ENCODE data around the gene EXOC3L2. TPM values are rescaled to one million over a fixed set of nuclear protein-coding genes. Genes with fewer than 3 reads are reported as not detected.

The EXOC3L2 gene
- total RNA-seq, 1 donor from 2014 or later = 0.12 TPM

DNA sequence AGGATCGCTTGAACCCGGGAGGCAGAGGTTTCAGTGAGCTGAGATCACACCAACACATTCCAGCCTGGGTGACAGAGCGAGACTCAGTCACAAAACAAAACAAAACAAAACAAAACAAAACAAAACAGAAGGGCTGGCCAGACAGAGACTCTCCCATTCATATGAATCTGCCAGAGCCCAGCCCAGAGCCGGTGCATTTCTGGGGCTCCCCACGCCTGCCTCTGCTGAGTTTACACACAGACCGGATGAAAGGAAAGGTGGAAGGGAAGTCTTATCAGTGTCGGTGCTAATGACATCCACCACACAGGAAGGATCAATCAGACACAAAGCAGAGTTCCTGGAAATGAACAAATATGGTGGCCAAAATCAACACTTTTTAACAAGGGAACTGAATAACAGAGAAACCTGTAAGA is 74.0 kb downstream of the EXOC3L2 start:
- H3K4me3 ChIP-seq (ENCODE audit: low read depth, low read length) = no peak overlapping the region
- TF ChIP-seq, protein P1, sequence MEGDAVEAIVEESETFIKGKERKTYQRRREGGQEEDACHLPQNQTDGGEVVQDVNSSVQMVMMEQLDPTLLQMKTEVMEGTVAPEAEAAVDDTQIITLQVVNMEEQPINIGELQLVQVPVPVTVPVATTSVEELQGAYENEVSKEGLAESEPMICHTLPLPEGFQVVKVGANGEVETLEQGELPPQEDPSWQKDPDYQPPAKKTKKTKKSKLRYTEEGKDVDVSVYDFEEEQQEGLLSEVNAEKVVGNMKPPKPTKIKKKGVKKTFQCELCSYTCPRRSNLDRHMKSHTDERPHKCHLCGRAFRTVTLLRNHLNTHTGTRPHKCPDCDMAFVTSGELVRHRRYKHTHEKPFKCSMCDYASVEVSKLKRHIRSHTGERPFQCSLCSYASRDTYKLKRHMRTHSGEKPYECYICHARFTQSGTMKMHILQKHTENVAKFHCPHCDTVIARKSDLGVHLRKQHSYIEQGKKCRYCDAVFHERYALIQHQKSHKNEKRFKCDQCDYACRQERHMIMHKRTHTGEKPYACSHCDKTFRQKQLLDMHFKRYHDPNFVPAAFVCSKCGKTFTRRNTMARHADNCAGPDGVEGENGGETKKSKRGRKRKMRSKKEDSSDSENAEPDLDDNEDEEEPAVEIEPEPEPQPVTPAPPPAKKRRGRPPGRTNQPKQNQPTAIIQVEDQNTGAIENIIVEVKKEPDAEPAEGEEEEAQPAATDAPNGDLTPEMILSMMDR (conservative IDR thresholded peaks at IDR 0.05; ENCODE audit: low read depth, low read length) = no peak
- no peak for DNase-seq (ENCODE audit: low read depth)

DNA sequence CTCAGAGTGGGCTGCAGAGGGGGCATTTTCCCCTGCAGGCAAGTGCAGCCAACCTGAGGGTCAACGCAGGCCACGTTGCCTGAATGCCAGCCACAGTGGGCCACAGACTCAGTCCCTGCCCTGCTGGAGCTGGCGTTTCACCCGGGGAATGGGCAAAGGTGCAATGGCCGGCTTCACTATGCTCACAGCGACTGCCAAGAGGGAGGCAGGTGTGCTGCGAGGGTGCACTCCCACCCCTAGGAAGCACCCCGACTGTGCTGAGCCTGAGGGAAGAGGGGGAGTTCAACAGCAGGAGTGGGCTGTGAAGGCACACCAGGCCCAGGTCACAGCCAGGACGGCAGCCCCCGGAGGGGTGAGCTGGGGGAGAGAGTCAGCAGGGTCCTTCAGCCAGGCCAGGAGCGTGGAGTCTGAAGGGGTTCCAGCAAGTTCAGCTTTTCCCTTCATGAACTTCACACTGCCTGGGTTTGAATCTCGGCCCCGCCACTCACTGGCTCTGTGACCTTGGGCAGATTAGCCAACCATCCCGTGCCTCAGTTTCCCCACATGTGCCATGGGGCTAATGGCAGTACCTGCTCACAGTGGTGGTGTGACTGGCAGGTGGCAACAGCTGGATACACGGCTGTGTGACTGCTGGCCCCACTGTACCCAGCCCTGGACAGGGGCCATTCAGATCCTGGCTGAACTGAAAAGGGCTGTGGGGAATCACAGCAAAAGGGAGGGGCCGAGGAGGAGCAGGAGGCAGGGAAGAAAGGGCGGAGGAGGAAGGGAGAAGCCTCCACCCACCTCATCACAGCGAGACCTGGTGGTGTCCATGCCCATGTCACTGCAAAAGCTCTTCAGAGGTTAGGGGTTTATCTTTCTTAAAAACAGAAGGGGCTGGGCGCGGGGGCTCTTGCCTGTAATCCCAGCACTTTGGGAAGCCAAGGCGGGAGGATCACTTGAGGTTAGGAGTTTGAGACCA is 74.8 kb downstream of the EXOC3L2 start:
- no peak for DNase-seq (ENCODE audit: low read depth)
- no peak overlapping the region for H3K4me3 ChIP-seq (ENCODE audit: low read depth, low read length)
- TF ChIP-seq, protein P1 (conservative IDR thresholded peaks at IDR 0.05; ENCODE audit: low read depth, low read length) = no peak

DNA sequence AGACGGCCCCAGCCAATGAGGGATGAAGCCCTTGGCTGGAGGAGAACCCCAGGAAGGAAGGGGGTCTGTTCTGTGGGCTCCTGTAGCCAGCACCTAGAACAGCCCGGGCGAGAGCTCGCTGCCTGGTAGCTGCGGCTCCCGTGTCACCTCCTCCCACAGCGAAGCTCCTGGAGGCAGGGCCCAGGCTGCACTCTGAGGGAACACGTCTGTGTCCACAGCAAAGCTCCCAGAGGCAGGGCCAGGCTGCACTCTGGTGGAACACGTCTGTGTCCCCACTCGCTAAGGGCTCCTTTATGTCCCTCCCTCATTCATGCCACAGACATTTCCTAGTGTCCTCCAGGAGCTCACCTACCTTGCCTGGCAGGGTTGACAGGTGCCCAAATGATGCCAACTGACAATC is 75.6 kb downstream of the EXOC3L2 start:
- TF ChIP-seq, protein P1 (conservative IDR thresholded peaks at IDR 0.05; ENCODE audit: low read depth, low read length) = no peak
- no peak overlapping the region for H3K4me3 ChIP-seq (ENCODE audit: low read depth, low read length)
- DNase-seq (ENCODE audit: low read depth) = no peak

DNA sequence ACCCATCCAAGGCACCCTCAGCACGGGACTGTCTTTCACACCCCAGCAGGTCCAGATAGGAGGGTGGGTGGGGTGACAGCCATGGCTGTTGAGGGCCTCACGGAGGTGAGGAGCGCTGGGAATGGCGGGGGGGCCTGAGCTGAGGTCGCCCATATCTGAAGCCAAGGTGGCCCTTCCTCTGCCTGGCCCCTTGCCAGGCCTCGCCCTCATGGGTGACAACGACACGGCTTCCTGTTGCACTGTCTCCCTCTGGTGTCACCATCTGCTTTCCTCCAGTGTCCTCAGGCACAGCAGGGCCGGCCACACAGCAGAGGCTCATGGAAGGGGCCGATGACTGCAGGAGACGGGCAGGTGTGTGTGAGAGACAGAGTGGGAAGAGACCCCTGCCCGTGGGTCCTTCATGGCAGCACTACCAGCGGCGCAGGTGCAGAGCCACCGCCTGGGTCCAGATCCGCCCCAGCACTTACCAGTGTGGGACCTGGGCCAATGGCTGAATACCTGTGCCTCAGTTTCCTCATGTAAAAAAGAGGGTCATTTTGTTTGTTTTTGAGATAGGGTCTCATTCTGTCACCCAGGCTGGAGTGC is 76.3 kb downstream of the EXOC3L2 start:
- H3K4me3 ChIP-seq (ENCODE audit: low read depth, low read length) = no peak overlapping the region
- TF ChIP-seq, protein P1 (conservative IDR thresholded peaks at IDR 0.05; ENCODE audit: low read depth, low read length) = no peak
- no peak for DNase-seq (ENCODE audit: low read depth)

DNA sequence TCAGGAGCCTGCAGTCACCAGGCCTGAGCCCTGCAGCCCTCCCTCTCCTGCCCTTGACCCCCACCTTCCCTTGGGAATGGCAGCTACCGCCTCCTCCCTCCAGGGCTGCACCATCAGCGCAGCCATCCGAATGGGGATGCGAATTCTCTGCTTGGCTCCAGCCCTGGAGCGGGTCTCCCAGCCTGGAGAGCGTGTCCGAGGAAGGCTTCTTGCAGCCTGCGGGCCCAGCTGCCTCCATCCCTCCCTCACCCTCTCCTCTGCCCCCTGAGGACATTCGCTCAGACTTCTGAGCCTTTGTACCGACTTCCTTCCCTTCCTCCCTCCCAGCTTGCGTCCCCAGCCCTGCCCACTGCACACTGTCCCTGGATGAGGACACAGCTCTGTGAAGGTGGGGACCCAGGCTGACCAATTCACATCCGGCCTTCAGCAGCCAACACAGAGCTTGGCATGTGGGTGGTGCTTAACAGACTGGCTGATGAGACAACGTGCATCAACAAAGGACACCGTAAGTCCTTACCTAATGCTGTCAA is 78.4 kb downstream of the EXOC3L2 start:
- TF ChIP-seq, protein P1 (conservative IDR thresholded peaks at IDR 0.05; ENCODE audit: low read depth, low read length) = no peak
- H3K4me3 ChIP-seq (ENCODE audit: low read depth, low read length) = no peak overlapping the region
- no peak for DNase-seq (ENCODE audit: low read depth)

DNA sequence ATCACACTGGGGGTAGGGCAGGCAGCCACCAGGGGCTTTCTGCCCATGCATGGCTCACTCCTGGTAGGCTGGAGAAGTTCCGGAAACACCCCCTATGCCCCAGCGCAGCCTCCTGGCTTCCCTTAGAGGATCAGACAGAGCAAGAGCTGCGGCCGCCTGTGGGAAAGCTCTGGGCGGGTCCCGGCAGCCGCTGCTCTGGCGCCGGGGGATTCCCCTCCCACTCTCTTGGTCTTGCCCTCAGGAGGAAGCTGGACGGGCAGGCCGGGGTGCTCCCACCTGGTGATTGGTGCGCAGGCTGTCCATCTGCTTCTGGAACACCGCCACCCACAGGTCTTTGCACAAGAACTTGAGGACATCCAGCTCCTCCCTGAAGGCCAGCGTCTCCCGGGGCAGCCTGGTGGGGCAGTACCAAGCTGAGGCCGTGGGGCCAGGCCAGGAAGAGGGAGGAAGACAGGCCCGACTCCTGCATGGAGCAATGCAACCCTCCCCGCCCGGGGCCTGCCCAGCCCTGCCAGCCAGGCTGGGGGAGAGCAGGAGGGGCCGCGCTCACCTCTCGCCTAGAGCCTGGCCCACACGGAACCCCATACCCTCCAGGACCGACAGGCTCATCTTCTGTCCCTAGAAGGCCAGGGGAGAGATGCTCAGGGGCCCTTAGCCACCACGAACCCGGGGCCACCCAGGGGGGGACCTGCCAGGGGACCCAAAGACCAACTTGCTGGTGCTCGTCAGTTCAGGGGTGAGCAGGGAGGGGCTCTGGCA is 80.5 kb downstream of the EXOC3L2 start:
- DNase-seq (ENCODE audit: low read depth) = no peak
- no peak overlapping the region for H3K4me3 ChIP-seq (ENCODE audit: low read depth, low read length)
- TF ChIP-seq, protein P1 (conservative IDR thresholded peaks at IDR 0.05; ENCODE audit: low read depth, low read length) = no peak
